GM21576 (cell line): ENCODE data around the gene TARP.

ENCODE experiments used
- ATAC-seq: cut with Tn5 transposase; IDR thresholded peaks from one replicate; pipeline ENCODE4 v1.9.1; 2021; ENCODE audit warnings: mild to moderate bottlenecking, moderate library complexity; ENCODE audit not compliant: unreplicated experiment

TARP gene

GRCh38 chr7:38273286-38273995, at the start of gene TARP:
Gene TARP (minus strand): TSS chr7:38273636.
- no peak for ATAC-seq

DNA sequence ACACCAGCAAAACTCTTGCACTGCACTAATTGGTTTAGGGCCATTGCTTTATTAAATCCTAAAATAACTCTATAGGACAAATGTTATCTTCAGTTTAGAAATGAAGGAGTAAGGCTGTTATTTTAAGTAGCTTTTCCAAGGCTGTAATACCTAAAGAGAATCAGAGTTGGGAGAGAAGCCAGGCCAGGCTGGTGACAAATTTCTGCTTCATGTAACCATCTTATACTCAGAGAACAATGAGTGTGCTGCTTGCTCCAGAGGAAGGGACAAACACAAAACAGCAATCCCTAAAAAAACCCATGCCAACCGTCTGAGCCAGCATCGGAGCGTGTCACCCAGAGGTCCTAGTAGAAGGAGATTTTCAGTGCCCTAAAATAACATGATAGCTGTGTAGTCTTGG, 49.7 kb upstream of the TARP start:
- ATAC-seq, result no peak

GRCh38 chr7:38322461-38322860, 49.0 kb upstream of the TARP start:
- ATAC-seq, result no peak

DNA sequence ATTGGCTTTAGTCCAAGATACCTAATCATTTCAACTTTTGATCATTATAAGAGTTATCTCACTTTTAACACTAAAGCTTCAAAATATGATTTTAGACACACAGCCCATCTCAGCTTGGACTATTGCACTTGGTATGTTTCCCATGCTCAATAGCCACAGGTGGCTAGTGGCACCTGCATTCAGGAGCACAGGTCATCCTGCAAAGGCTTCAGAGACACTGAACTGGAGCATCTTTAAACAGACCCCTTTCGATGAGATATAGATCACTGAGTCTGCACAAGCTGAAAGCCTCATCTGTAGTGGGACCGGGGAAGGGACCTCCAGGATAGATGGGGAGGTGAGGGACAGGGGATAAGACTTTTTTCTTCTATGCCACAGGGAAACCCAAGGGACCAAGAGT, 48.5 kb upstream of the TARP start:
- ATAC-seq, result no peak

GRCh38 chr7:38321515-38321944, 48.1 kb upstream of the TARP start:
- no peak for ATAC-seq

- no peak for ATAC-seq
These were observed 47.6 kb upstream of the TARP start for GRCh38 chr7:38321050-38321449.

- ATAC-seq, result no peak
These were observed 46.4 kb upstream of the TARP start for GRCh38 chr7:38319873-38320272.

DNA sequence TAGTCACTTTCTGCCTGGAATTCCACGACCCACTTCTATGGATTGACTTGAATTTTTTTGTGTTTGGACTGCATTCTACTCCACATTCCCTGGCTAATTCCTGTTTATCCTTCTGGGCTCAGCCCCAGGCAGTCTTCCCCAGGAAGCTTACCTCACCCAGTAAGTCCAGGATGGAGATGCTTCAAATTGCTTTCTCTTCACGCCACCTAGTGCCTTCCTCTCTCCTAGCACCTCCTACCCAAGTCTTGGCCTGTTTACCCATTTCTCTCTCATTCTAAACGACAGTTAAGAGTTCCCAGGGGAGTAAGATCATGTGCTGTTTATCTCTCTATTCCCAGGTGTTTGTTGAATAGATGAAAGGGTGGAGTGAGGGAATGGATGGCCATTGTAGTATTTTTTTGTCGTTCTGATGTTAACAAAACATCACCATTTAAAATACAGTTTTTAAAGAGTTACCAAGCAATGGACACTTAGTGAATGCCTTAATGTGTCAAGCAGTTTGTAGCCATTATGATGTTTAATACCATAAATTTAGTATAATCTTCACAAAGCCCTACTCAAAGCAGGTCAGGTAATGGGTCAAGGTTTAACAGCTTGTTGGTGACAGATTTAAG, 45.5 kb upstream of the TARP start:
- peak; percentile 77 for ATAC-seq

- ATAC-seq, result no peak
These were observed 44.8 kb upstream of the TARP start for GRCh38 chr7:38318241-38318640.

DNA sequence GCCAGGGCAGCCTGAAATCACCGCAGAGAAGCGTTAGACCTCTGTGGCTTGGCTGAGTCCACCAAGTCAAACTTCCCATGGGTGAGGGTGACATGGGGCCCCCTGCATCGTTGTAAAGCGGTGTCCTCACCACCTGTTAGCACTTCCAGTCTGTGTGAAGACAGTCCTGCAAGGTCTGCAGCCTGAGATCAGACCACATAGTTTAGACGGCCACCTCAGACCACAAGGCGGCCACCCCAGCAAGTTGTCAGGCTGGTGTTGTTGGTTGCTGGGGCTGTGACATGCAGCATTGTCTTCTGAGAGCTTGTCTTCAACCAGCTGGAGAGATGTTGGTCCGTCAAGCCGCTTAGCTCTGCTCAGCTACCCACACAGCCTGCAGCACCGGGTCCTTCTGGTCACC, 44.1 kb upstream of the TARP start:
- no peak for ATAC-seq

DNA sequence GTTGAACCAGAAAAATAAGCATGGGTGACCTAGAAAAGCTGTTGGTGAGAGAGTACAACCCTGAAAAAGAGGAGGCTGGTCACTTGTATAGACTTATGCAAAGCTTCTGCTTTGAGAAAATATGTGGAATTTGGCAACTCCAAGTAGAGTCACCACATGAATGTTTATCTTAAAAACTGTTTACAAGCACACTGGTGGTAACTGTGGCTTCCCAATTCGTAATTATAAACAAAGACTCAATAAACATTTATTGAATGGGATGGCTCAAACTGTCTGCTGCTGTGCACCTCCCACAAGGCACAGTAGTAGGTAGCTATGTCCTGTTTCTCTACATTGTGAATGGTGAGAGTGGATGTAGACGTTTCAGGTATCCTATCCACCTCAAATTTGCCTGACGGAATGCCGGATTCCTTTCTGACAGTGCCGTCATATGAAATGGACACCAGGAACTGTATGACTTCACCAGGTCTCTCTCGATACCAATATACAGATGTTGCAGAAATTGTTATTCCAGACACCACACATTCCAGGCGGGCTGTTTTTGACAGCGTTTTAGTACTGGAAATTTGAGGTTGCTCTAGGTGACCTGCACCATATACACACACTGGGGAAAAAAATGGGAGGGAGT, 43.4 kb upstream of the TARP start:
- ATAC-seq, result no peak

DNA sequence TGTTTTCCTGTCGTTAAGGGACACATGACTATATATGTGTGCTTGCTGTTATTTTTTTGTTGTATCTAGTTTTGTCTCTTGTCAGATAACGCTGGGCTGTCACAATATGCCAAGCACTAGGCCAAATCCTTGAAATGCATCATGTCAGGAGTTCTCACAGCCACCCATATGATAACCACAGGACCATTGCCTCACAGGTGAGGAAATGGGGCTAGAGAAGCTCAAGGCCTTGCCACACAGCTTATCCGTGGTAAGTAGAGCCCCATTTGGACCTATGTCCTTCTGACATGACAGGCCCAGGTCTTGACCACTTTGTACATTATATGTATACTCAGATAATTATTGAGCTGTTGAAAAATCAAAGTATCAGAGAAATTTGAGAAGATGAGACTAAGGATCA, 42.0 kb upstream of the TARP start:
- ATAC-seq, result no peak

GRCh38 chr7:38312821-38313220, 39.4 kb upstream of the TARP start:
- ATAC-seq, result no peak

- no peak for ATAC-seq
These were observed 38.0 kb upstream of the TARP start for GRCh38 chr7:38311329-38311937.

DNA sequence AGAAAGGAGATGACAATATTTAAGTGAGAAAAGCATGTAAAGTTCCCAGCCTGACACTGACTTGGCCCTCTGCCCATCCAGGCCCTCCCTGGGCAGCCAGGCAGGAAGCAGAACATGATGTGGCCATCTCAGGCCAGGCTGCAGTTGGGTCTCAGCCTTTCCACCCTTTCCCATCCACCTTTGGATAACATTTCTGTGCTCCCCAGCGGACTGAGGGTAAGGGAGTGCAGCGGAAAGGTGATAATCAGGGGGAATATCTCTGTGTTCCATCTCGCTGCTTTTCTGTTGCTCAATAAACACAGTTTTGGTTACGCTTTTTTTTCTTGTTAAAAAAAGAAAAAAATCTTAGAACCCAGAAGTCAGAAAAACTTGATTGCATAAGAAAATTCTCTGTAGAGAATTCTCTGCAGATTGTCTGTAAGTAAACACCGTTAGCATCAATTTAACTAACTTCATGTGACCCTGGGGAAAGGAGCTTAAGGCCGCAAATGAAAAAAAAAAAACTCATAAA, 37.2 kb upstream of the TARP start:
- no peak for ATAC-seq

DNA sequence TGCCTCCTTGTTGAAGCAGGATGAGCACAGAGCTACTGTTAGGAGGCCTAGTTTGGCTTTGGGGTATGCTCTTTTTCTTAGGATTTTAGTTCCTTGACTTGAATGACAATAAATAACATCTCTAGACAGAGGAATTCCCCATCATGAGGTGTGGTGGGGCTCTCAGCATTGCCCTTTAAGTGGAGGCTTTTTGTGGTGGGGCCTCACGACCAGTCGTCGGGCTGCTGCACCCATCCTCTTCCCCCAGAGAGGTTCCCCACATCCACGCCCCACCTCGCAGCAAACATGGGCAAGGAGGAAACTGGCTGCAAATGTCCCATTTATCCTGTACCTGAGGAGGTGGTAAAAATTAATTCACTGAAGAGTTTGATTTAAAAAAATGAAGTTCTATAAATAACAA, 36.1 kb upstream of the TARP start:
- no peak for ATAC-seq

DNA sequence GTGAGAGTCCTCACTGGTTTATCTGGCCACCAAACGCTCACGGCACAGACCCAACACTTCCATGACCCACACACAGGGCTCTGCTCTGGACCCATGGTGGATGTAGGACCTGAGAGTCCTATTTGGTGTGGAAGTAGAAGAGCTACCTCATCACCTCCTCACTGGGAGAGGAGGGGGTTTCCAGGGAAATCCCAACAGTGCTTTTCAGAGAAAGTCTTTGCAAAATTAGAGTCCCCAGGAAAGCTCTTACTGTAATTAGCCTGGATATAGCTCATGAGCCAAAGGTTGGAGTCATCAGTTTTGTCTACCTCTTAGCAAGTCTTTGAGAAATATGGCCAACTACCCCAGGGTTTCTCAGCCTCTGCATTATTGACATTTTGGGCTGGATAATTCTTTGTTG, 34.7 kb upstream of the TARP start:
- no peak for ATAC-seq

DNA sequence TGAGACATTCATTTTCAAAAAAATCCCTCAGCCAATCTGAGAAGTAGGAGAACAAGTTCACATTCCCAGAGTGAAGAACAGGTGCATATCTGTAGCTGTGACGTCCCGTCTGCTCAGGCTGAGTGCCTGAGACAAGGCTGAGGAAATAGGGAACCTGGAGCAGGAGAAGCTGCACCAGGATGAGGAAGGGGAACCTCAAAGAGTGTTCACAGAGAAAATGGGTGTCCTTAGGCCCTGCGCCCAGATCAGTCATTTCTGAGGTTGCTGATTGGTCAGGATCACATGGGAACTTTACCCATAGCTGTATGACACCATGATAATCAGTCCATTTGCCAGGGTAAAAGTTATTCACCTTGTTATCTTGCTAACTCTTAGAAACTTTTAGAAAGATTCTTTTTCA, 34.2 kb upstream of the TARP start:
- no peak for ATAC-seq

GRCh38 chr7:38306914-38307313, 33.5 kb upstream of the TARP start:
- no peak for ATAC-seq

- ATAC-seq, result no peak
These were observed 32.7 kb upstream of the TARP start for GRCh38 chr7:38306171-38306570.

GRCh38 chr7:38303866-38304265, 30.4 kb upstream of the TARP start:
- no peak for ATAC-seq

- no peak for ATAC-seq
These were observed 26.7 kb upstream of the TARP start for GRCh38 chr7:38300175-38300574.
